GM12891 (cell line): ENCODE data around the gene TRPC3.
A peak's percentile ranks its signal among the peaks of the same experiment; 100 is the strongest.

Source experiments
- DNase-seq: peaks from one replicate; pipeline ENCODE4 v3.0.0; 2011; ENCODE audit warnings: low spot score; ENCODE audit not compliant: insufficient read length
- FAIRE-seq: peaks from 2 replicates; lab custom pipeline; 2011; peaks lifted over from hg19 to GRCh38; lab: Jason Lieb, UNC
- PAX5 ChIP-seq: IDR thresholded peaks from 2 replicates; pipeline ENCODE4 v1.6.1; 2011; ENCODE audit warnings: low read length, moderate library complexity, mild to moderate bottlenecking; ENCODE audit not compliant: insufficient read depth, severe bottlenecking
- POLR2A ChIP-seq: IDR thresholded peaks from 2 replicates; pipeline ENCODE4 v1.6.1; 2011; ENCODE audit warnings: low read depth, low read length, control low read depth
- POLR2AphosphoS5 ChIP-seq: IDR thresholded peaks from 2 replicates; pipeline ENCODE4 v1.6.1; 2011; ENCODE audit warnings: low read depth, low read length, control low read depth
- POU2F2 ChIP-seq: IDR thresholded peaks from 2 replicates; pipeline ENCODE4 v1.6.1; 2011; ENCODE audit warnings: low read depth, mild to moderate bottlenecking, control low read depth, low read length, moderate library complexity
- SPI1 ChIP-seq: IDR thresholded peaks from 2 replicates; pipeline ENCODE4 v1.6.1; 2011; ENCODE audit warnings: low read depth, low read length, control low read depth
- TAF1 ChIP-seq: IDR thresholded peaks from 2 replicates; pipeline ENCODE4 v1.6.1; 2011; ENCODE audit warnings: low read depth, low read length, control low read depth

TRPC3 gene

GRCh38 chr4:121861426-121861825 is 90.4 kb downstream of the TRPC3 start:
- FAIRE-seq, result no peak
- TF ChIP-seq POLR2A, result no peak
- no peak for TF ChIP-seq TAF1
- TF ChIP-seq SPI1, result no peak
- no peak for TF ChIP-seq PAX5
- TF ChIP-seq POLR2AphosphoS5, result no peak
- no peak for TF ChIP-seq POU2F2
- no peak for DNase-seq

- FAIRE-seq, result no peak
- TF ChIP-seq PAX5, result no peak
- TF ChIP-seq POLR2A, result no peak
- TF ChIP-seq POLR2AphosphoS5, result no peak
- TF ChIP-seq SPI1, result no peak
- TF ChIP-seq POU2F2, result no peak
- no peak for DNase-seq
Observed at GRCh38 chr4:121860121-121860520, 91.7 kb downstream of the TRPC3 start.

GRCh38 chr4:121851354-121851753 is 100.5 kb downstream of the TRPC3 start:
- no peak for DNase-seq
- FAIRE-seq, result no peak
- no peak for TF ChIP-seq POLR2AphosphoS5
- TF ChIP-seq PAX5, result no peak
- no peak for TF ChIP-seq SPI1
- TF ChIP-seq POU2F2, result no peak
- TF ChIP-seq TAF1, result no peak
- TF ChIP-seq POLR2A, result no peak

- peak; percentile 50 for FAIRE-seq
Observed at GRCh38 chr4:121846662-121847061, 105.2 kb downstream of the TRPC3 start.

GRCh38 chr4:121842862-121843261 is 109.0 kb downstream of the TRPC3 start:
- no peak for TF ChIP-seq SPI1
- TF ChIP-seq PAX5, result no peak
- TF ChIP-seq TAF1, result no peak
- no peak for TF ChIP-seq POLR2A
- TF ChIP-seq POLR2AphosphoS5, result no peak
- TF ChIP-seq POU2F2, result no peak
- FAIRE-seq, result no peak
- DNase-seq, result no peak

More at GRCh38 chr4:121846662-121847061, 105.2 kb downstream of the TRPC3 start:
- DNase-seq, result no peak
- TF ChIP-seq POU2F2 (no peak), TAF1 (no peak)

- no peak for FAIRE-seq
- no peak for DNase-seq
- no peak for TF ChIP-seq PAX5
Observed at GRCh38 chr4:121838136-121838535, 113.7 kb downstream of the TRPC3 start.

- no peak for FAIRE-seq
- no peak for TF ChIP-seq POLR2A
- TF ChIP-seq POU2F2, result no peak
- TF ChIP-seq PAX5, result no peak
- TF ChIP-seq SPI1, result no peak
- TF ChIP-seq POLR2AphosphoS5, result no peak
- no peak for TF ChIP-seq TAF1
- DNase-seq, result no peak
Observed at GRCh38 chr4:121829511-121829910, 122.3 kb downstream of the TRPC3 start.
